ENCODE measurements around the gene CDH4.

GRCh38 chr20:61662226-61662967 lies 410.3 kb downstream of the CDH4 start:
- TF ChIP-seq CTCF (conservative IDR thresholded peaks at IDR 0.05) (no peak), EZH2 (IDR thresholded peaks at IDR 0.05; ENCODE audit: low read depth) (no peak)
